IMR-90 (cell line): ENCODE results near the gene AMBRA1. TPM values are rescaled to one million over a fixed set of nuclear protein-coding genes. Genes with fewer than 3 reads are reported as not detected.
A peak's percentile ranks its signal among the peaks of the same experiment; 100 is the strongest.

Experiments used
- ATAC-seq: fragments of 200-7000 bp; cut with Tn5 transposase; 2 replicates; pipeline ENCODE4 v1.9.1; 2020; ENCODE audit warnings: low read depth, mild to moderate bottlenecking, moderate library complexity
- BruUV-seq: library from RNA; stranded (reverse); fragments of 400-500 nt; replicated peaks from 2 replicates; lab custom pipeline; 2021; lab: Mats Ljungman, UMichigan
- CTCF ChIA-PET: fragments of 300-600 bp; formaldehyde crosslinking; extraction: SDS; loops from one replicate; lab custom pipeline; 2021; ENCODE audit warnings: antibody characterized with exemption; lab: Yijun Ruan, JAX
- POLR2A ChIA-PET: fragments of 300-600 bp; sonication (Branson Sonifier 250); formaldehyde crosslinking; loops from one replicate; lab custom pipeline; 2022; ENCODE audit warnings: antibody characterized with exemption; ENCODE audit not compliant: unreplicated experiment; lab: Charles Lee
- DNase-seq: peaks from one replicate; pipeline ENCODE4 v3.0.0; 2013
- H2AFZ ChIP-seq: replicated peaks from 2 replicates; pipeline ENCODE3; 2013; ENCODE audit warnings: low read length, mild to moderate bottlenecking; ENCODE audit not compliant: poor library complexity
- H2AK5ac ChIP-seq: 2 replicates; pipeline ENCODE4 v1.6.1; 2013; ENCODE audit warnings: low read depth, low read length, inconsistent platforms
- H2AK9ac ChIP-seq: replicated peaks from 2 replicates; pipeline ENCODE3; 2013; ENCODE audit warnings: mild to moderate bottlenecking, low read depth, low read length, moderate library complexity; ENCODE audit not compliant: poor library complexity
- H2BK120ac ChIP-seq: 2 replicates; pipeline ENCODE4 v1.6.1; 2013; ENCODE audit warnings: low read depth, low read length, inconsistent platforms
- H2BK15ac ChIP-seq: 3 replicates; pipeline ENCODE4 v1.6.1; 2013; ENCODE audit warnings: low read depth, low read length, inconsistent platforms
- H2BK20ac ChIP-seq: 2 replicates; pipeline ENCODE4 v1.6.1; 2013; ENCODE audit warnings: low read depth, mild to moderate bottlenecking, inconsistent platforms, low read length, moderate library complexity
- H2BK5ac ChIP-seq: 2 replicates; pipeline ENCODE4 v1.6.1; 2013; ENCODE audit warnings: mild to moderate bottlenecking, low read depth, low read length, inconsistent platforms; ENCODE audit not compliant: poor library complexity, severe bottlenecking
- H3K14ac ChIP-seq: replicated peaks from 2 replicates; pipeline ENCODE4 v1.6.1; 2013; ENCODE audit warnings: low read depth, low read length, inconsistent platforms
- H3K18ac ChIP-seq: 2 replicates; pipeline ENCODE4 v1.6.1; 2013; ENCODE audit warnings: low read depth, low read length, control low read depth
- H3K23ac ChIP-seq: 2 replicates; pipeline ENCODE4 v1.6.1; 2013; ENCODE audit warnings: low read depth, low read length, inconsistent platforms
- H3K27ac ChIP-seq: 2 replicates; pipeline ENCODE4 v1.5.1; 2013; ENCODE audit warnings: mild to moderate bottlenecking, control low read depth, low read length; ENCODE audit not compliant: insufficient read depth
- H3K27me3 ChIP-seq: 2 replicates; pipeline ENCODE4 v1.6.1; 2013; ENCODE audit warnings: low read length; ENCODE audit not compliant: control insufficient read depth, insufficient read depth
- H3K36me3 ChIP-seq: 2 replicates; pipeline ENCODE4 v1.6.1; 2013; ENCODE audit warnings: low read length, mixed read lengths; ENCODE audit not compliant: control insufficient read depth, insufficient read depth
- H3K4ac ChIP-seq: 2 replicates; pipeline ENCODE4 v1.6.1; 2013; ENCODE audit warnings: low read depth, low read length, inconsistent platforms
- H3K4me1 ChIP-seq: 2 replicates; pipeline ENCODE4 v1.6.1; 2013; ENCODE audit warnings: low read length, mixed read lengths; ENCODE audit not compliant: control insufficient read depth, insufficient read depth
- H3K4me2 ChIP-seq: 2 replicates; pipeline ENCODE4 v1.6.1; 2013; ENCODE audit warnings: low read depth, mild to moderate bottlenecking, control low read depth, low read length, moderate library complexity
- H3K4me3 ChIP-seq: 2 replicates; pipeline ENCODE4 v1.5.1; 2013; ENCODE audit warnings: low read depth, mild to moderate bottlenecking, control low read depth, low read length, moderate library complexity; ENCODE audit not compliant: insufficient read depth
- H3K56ac ChIP-seq: 2 replicates; pipeline ENCODE4 v1.6.1; 2013; ENCODE audit warnings: low read length, inconsistent platforms; ENCODE audit not compliant: insufficient read depth; ENCODE audit errors: extremely low read depth
- H3K79me1 ChIP-seq, 2 experiments: 2 replicates each; pipeline ENCODE4 v1.6.1; 2013; ENCODE audit warnings: low read length in 2 of 2, inconsistent platforms in 1 of 2, low read depth in 1 of 2
- H3K9ac ChIP-seq: 2 replicates; pipeline ENCODE4 v1.6.1; 2013; ENCODE audit warnings: low read depth, low read length, control low read depth
- H3K9me1 ChIP-seq: 2 replicates; pipeline ENCODE4 v1.6.1; 2013; ENCODE audit warnings: low read length, inconsistent platforms; ENCODE audit not compliant: insufficient read depth
- H3K9me3 ChIP-seq: 2 replicates; pipeline ENCODE4 v1.6.1; 2013; ENCODE audit warnings: low read length; ENCODE audit not compliant: control insufficient read depth, insufficient read depth
- H4K20me1 ChIP-seq: 2 replicates; pipeline ENCODE4 v1.6.1; 2013; ENCODE audit warnings: low read length, inconsistent platforms; ENCODE audit not compliant: insufficient read depth
- H4K5ac ChIP-seq: 2 replicates; pipeline ENCODE4 v1.6.1; 2013; ENCODE audit warnings: mild to moderate bottlenecking, low read depth, low read length, control low read depth
- H4K8ac ChIP-seq, 2 experiments: 2 replicates each; pipeline ENCODE4 v1.6.1; 2013; ENCODE audit warnings: low read depth in 2 of 2, low read length in 2 of 2, control low read depth in 1 of 2, inconsistent platforms in 1 of 2
- H4K91ac ChIP-seq: 2 replicates; pipeline ENCODE4 v1.6.1; 2013; ENCODE audit warnings: low read depth, low read length, inconsistent platforms; ENCODE audit not compliant: insufficient read depth
- MXI1 ChIP-seq: IDR thresholded peaks from 2 replicates; pipeline ENCODE4 v1.6.1; 2012; ENCODE audit warnings: low read depth, mild to moderate bottlenecking, low read length, moderate library complexity, borderline replicate concordance
- WGBS, 2 experiments: methylation state at CpG; one replicate each; pipeline versions ENCODE4 v1.1.5 to v1.1.7; 2013; ENCODE audit warnings: missing lambda C conversion rate in 2 of 2; ENCODE audit not compliant: insufficient read length in 1 of 2; ENCODE audit errors: extremely low coverage in 2 of 2; 5-methylcytosine and 5-hydroxymethylcytosine counted together
- dilution Hi-C: fragments of 300-500 bp; cut with HindIII; formaldehyde crosslinking; loops from one replicate; pipeline ENCODE4 v1.14.3; 2018; ENCODE audit warnings: low sequenced_read_pairs; ENCODE audit not compliant: unreplicated experiment
- in situ Hi-C: fragments of 300-500 bp; cut with MboI; formaldehyde crosslinking; loops from 3 replicates; pipeline ENCODE4 v1.14.3; 2019; ENCODE audit warnings: low sequenced_read_pairs, inconsistent platforms, mixed read lengths
- intact Hi-C: fragments of 100-400 bp; cut with micrococcal nuclease; formaldehyde crosslinking; loops from 2 replicates; pipeline ENCODE4 v1.10.0; 2022
- polyA plus RNA-seq, 3 experiments: library from polyadenylated mRNA; depleted of rRNA; stranded (reverse); fragments of >200 nt; gene quantifications; 2 replicates each; pipeline ENCODE4 v1.2.3, GENCODE V29; 2012; ENCODE audit warnings: low replicate concordance in 1 of 3
- total RNA-seq: library from RNA; depleted of rRNA; stranded (reverse); fragments of >200 nt; gene quantifications from 2 replicates; pipeline ENCODE4 v1.2.3, GENCODE V29; 2012

Gene AMBRA1
- total and polyA plus RNA-seq, 2 of the 4 experiments (the other 2 are of a cell fraction), result 9.4 to 18.3 TPM

DNA sequence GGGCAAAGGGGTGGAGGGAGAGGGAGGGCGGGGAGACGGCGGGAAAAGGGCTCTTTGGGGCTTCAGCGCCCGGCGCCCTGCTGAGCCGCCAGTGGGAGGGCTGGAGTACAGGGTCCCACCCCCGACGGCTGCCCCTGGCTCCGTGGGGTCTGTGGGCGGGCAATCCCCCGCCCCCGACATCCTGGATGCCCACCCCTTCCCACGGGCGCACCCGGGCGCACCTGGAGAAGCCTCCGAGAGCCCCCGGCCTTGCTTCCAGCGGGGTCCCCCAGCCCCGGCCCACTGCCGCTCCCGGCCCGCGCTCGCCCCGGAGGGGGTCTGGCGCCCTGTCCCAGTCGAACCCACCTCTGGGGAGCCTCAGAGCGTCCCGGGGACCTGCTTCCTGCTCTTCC lies 202.6 kb downstream of the AMBRA1 start:
- H3K4me2 ChIP-seq, result peak overlapping the region; percentile 43
- peaks cover 33% of the 10 kb centered on the region for H3K27me3 ChIP-seq
- dilution Hi-C loops, result no loop called here
- no peak overlapping the region for H4K91ac ChIP-seq
- no peak for DNase-seq
- POLR2A ChIA-PET, result no interaction called here
- TF ChIP-seq MXI1, result no peak
- no peak overlapping the region for H3K9ac ChIP-seq
- intact Hi-C loops, result no loop called here
- H3K4me1 ChIP-seq, result peaks cover 8% of the 10 kb centered on the region; the same call in 1 of the 2 replicates
- no peaks in the 10 kb centered on the region for H3K36me3 ChIP-seq
- no TSS peak for BruUV-seq
- in situ Hi-C loops, result no loop called here
- no peak for ATAC-seq
- H2AK5ac ChIP-seq, result no peak overlapping the region
- H3K9me3 ChIP-seq, result no peaks in the 10 kb centered on the region
- H2BK120ac ChIP-seq, result no peak overlapping the region
- H3K14ac ChIP-seq, result no peak overlapping the region
- no peak overlapping the region for H3K56ac ChIP-seq
- H3K9me1 ChIP-seq, result peaks cover 5% of the 10 kb centered on the region; the same call in 1 of the 2 replicates
- H2AK9ac ChIP-seq, result no peak overlapping the region
- H2BK5ac ChIP-seq, result no peak overlapping the region
- peak overlapping the region; percentile 68 for H2AFZ ChIP-seq
- 4% methylated on average over 5 of the region's 31 CpGs; no CpG with 5 or more reads in 1 of the 2 experiments for WGBS, 2 experiments
- no peak overlapping the region for H4K8ac ChIP-seq
- CTCF ChIA-PET, result interaction anchor here (0.6 to 1.5 kb wide), 4 partner anchors 8 to 165 kb away, joined by 3 to 5 read pairs (median 4); no protein-coding TSS in a partner anchor
- no peaks in the 10 kb centered on the region for H3K79me1 ChIP-seq
- peak overlapping the region; percentile 10; the same call in 1 of the 2 replicates for H3K4me3 ChIP-seq
- no peak overlapping the region for H2BK15ac ChIP-seq
- H3K18ac ChIP-seq, result no peak overlapping the region
- no peak overlapping the region for H2BK20ac ChIP-seq
- no peak overlapping the region for H4K5ac ChIP-seq
- no peak overlapping the region for H3K23ac ChIP-seq
- no peak overlapping the region for H3K27ac ChIP-seq
- no peak overlapping the region for H3K4ac ChIP-seq
- H4K20me1 ChIP-seq, result peaks cover 24% of the 10 kb centered on the region
